H1 (cell line): ENCODE data around the gene ERN2.

Source experiments
- CBX5 ChIP-seq: fragments of 300-800, 300-1000 bp; sonication (generic); IDR thresholded peaks from 2 replicates; pipeline ENCODE4 v1.7.1; 2016; ENCODE audit warnings: antibody characterized with exemption, low read length, low read depth
- CEBPB ChIP-seq: IDR thresholded peaks from 2 replicates; pipeline ENCODE4 v1.6.1; 2012; ENCODE audit warnings: low read depth, low read length
- CTCF ChIP-seq, 3 experiments: IDR thresholded peaks; 1 replicate in 2 of 3; 2 replicates in 1 of 3; pipeline versions ENCODE4 v1.5.1 to v1.6.1; 2011; ENCODE audit warnings: low read length in 3 of 3, mild to moderate bottlenecking in 3 of 3, inconsistent platforms in 2 of 3, low read depth in 1 of 3, moderate library complexity in 1 of 3; ENCODE audit not compliant: insufficient read depth in 1 of 3; ENCODE audit errors: control extremely low read depth in 1 of 3
- EP300 ChIP-seq, 2 experiments: IDR thresholded peaks; 1 replicate in 1 of 2; 2 replicates in 1 of 2; pipeline ENCODE4 v1.6.1; 2011 to 2012; ENCODE audit warnings: low read depth in 2 of 2, low read length in 2 of 2, mild to moderate bottlenecking in 2 of 2, borderline replicate concordance in 1 of 2, inconsistent platforms in 1 of 2, moderate library complexity in 1 of 2
- EZH2 ChIP-seq: fragments of 200-600 bp; sonication (generic); IDR thresholded peaks from 2 replicates; pipeline ENCODE4 v1.7.1; 2012; ENCODE audit warnings: low read depth, mild to moderate bottlenecking, moderate library complexity, low read length, inconsistent platforms; ENCODE audit not compliant: severe bottlenecking
- JUND ChIP-seq: IDR thresholded peaks from 2 replicates; pipeline ENCODE4 v1.6.1; 2011; ENCODE audit warnings: mild to moderate bottlenecking, improper control_type of control experiment, low read length
- MAFK ChIP-seq: IDR thresholded peaks from 2 replicates; pipeline ENCODE4 v1.6.1; 2012; ENCODE audit warnings: low read depth, mild to moderate bottlenecking, improper control_type of control experiment, low read length
- PHF8 ChIP-seq: fragments of 200-600 bp; sonication (generic); conservative IDR thresholded peaks from 2 replicates; pipeline ENCODE4 v1.7.1; 2012; ENCODE audit warnings: low read depth, mild to moderate bottlenecking, inconsistent platforms, low read length, moderate library complexity
- POLR2A ChIP-seq, 2 experiments: IDR thresholded peaks; 1 replicate in 1 of 2; 2 replicates in 1 of 2; pipeline ENCODE4 v1.6.1; 2011; ENCODE audit warnings: low read depth in 2 of 2, low read length in 2 of 2, mild to moderate bottlenecking in 2 of 2; ENCODE audit errors: control extremely low read depth in 1 of 2
- POLR2AphosphoS5 ChIP-seq: IDR thresholded peaks from 2 replicates; pipeline ENCODE4 v1.6.1; 2011; ENCODE audit warnings: low read depth, low read length
- SP2 ChIP-seq: IDR thresholded peaks from 2 replicates; pipeline ENCODE4 v1.6.1; 2012; ENCODE audit warnings: mild to moderate bottlenecking, low read length, inconsistent platforms
- TBP ChIP-seq: IDR thresholded peaks from 2 replicates; pipeline ENCODE4 v1.6.1; 2011; ENCODE audit warnings: low read depth, low read length, improper control_type of control experiment
- TEAD4 ChIP-seq: IDR thresholded peaks from 2 replicates; pipeline ENCODE4 v1.6.1; 2012; ENCODE audit warnings: low read depth, low read length, inconsistent platforms, mixed read lengths
- USF2 ChIP-seq: IDR thresholded peaks from 2 replicates; pipeline ENCODE4 v1.6.1; 2011; ENCODE audit warnings: low read length, improper control_type of control experiment

- TF ChIP-seq POLR2A (IDR thresholded peaks at IDR 0.05; ENCODE audit: control extremely low read depth in 1 of 2, low read depth in 2 of 2, low read length in 2 of 2): no peak
- TF ChIP-seq JUND: no peak
- TF ChIP-seq CEBPB: no peak
- TF ChIP-seq CTCF (IDR thresholded peaks at IDR 0.05; ENCODE audit: control extremely low read depth in 1 of 3, insufficient read depth in 1 of 3, low read depth in 1 of 3, low read length in 3 of 3): no peak
- TF ChIP-seq MAFK: no peak
- no peak for TF ChIP-seq POLR2AphosphoS5
- no peak for TF ChIP-seq SP2
- TF ChIP-seq TBP: no peak
- TF ChIP-seq PHF8: no peak
- TF ChIP-seq EP300 (IDR thresholded peaks at IDR 0.05; ENCODE audit: borderline replicate concordance in 1 of 2, low read depth in 2 of 2, low read length in 2 of 2): no peak
- TF ChIP-seq USF2: no peak
- no peak for TF ChIP-seq CBX5
- no peak for TF ChIP-seq TEAD4
- TF ChIP-seq EZH2: no peak
Observed at GRCh38 chr16:23739516-23739915, 26.5 kb upstream of the ERN2 start.
